K562 (cell line): Measurements from ENCODE around the gene MOCOS.

Source experiments
- POLR2A ChIP-seq: fragments of 450-650 bp; conservative IDR thresholded peaks from 2 replicates; pipeline ENCODE4 v1.6.1; 2016
- POLR2AphosphoS2 ChIP-seq: IDR thresholded peaks from 2 replicates; pipeline ENCODE4 v1.6.1; 2012; ENCODE audit warnings: low read length, improper control_type of control experiment
- SREBF1 ChIP-seq: fragments of 150-350 bp; IDR thresholded peaks from 2 replicates; pipeline ENCODE4 v1.6.1; 2014; ENCODE audit warnings: antibody characterized with exemption, low read depth, low read length, borderline replicate concordance
- ZNF253 ChIP-seq: fragments of 250-450 bp; sonication (Bioruptor Pico); conservative IDR thresholded peaks from 2 replicates; pipeline ENCODE4 v1.6.1; 2021; ENCODE audit warnings: mild to moderate bottlenecking

DNA sequence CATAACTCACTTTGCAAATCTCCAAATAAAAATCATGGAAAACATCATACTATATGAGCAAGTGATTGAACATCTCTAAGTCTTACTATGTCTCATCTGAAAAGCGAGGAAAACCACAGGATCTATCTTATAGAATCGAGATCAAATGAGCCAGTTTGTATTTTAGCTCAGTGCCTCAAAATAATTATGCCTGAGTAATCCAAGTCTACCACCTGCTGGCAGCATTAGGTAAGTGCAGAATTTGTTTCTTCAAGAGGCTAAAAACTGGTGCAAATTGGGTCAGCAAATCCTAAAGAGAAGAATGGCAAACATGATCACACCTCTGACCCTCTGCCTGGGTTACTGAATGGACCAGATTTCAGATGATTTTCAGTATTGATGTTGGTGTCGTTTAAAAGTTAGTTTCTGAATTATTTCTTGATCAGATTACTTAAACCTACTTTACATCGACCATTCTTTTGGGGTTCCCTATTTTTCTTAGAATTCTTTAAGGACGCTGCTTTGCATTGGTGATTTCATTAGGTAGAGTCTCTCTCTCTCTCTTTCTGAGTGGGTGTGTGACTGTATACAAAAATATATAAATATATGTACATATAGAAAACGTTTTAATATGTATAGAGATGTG, 97.5 kb downstream of the MOCOS start:
- no peak for TF ChIP-seq SREBF1
- TF ChIP-seq POLR2AphosphoS2: no peak
- no peak for TF ChIP-seq ZNF253
- TF ChIP-seq POLR2A: no peak
